Inflammatory macrophage treated with lipopolysaccharide for 4 hours (primary cell): Measurements from ENCODE around the gene ADGRV1.
"Not testable (repeated sequence)": the region's sequence is repeated elsewhere in the genome, so short reads cannot be mapped to it uniquely, and the experiment has no call there.

Source experiments
- DNase-seq: peaks from one replicate; pipeline ENCODE4 v3.0.0-alpha.2; 2020

ADGRV1 gene

GRCh38 chr5:90654215-90654614, 95.6 kb downstream of the ADGRV1 start:
- DNase-seq, result no peak

- no peak for DNase-seq
Observed at GRCh38 chr5:90655423-90655822, 96.8 kb downstream of the ADGRV1 start.

GRCh38 chr5:90657030-90657429, 98.4 kb downstream of the ADGRV1 start:
- DNase-seq, result no peak

GRCh38 chr5:90657788-90658187, 99.2 kb downstream of the ADGRV1 start:
- no peak for DNase-seq

- DNase-seq, result no peak
Observed at GRCh38 chr5:90658620-90659019, 100.0 kb downstream of the ADGRV1 start.

DNA sequence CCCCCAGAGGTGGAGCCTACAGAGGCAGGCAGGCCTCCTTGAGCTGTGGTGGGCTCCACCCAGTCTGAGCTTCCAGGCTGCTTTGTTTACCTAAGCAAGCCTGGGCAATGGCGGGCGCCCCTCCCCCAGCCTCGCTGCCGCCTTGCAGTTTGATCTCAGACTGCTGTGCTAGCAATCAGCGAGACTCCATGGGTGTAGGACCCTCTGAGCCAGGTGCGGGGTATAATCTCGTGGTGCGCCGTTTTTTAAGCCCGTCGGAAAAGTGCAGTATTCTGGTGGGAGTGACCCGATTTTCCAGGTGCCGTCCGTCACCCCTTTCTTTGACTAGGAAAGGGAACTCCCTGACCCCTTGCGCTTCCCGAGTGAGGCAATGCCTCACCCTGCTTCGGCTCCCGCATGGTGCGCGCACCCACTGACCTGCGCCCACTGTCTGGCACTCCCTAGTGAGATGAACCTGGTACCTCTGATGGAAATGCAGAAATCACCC, 109.5 kb downstream of the ADGRV1 start:
- DNase-seq, result not testable (repeated sequence)

- no peak for DNase-seq
Observed at GRCh38 chr5:90675222-90675621, 116.6 kb downstream of the ADGRV1 start.

- DNase-seq, result no peak
Observed at GRCh38 chr5:90680921-90681563, 122.4 kb downstream of the ADGRV1 start.

- no peak for DNase-seq
Observed at GRCh38 chr5:90682278-90682677, 123.7 kb downstream of the ADGRV1 start.

DNA sequence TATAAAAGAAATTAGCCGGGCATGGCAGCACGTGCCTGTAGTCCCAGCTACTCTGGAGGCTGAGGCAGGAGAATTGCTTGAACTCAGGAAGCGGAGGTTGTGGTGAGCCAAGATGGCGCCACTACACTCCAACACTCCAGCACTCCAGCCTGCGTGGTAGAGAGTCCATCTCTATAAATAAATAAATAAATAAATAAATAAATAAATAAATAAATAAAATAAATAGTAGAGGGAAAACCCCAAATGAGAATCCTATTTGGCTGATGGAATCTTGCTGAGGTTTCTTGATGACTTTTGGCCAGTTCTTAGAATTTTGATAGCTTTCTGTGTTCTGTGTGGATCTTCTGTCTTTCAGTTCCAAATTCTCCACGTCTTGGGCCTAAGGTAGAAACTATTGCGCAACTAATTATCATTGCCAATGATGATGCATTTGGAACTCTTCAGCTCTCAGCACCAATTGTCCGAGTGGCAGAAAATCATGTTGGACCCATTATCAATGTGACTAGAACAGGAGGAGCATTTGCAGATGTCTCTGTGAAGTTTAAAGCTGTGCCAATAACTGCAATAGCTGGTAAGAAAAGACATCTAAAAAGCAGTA, 126.9 kb downstream of the ADGRV1 start:
- DNase-seq, result no peak

GRCh38 chr5:90686363-90686762, 127.8 kb downstream of the ADGRV1 start:
- not testable (repeated sequence) for DNase-seq

DNA sequence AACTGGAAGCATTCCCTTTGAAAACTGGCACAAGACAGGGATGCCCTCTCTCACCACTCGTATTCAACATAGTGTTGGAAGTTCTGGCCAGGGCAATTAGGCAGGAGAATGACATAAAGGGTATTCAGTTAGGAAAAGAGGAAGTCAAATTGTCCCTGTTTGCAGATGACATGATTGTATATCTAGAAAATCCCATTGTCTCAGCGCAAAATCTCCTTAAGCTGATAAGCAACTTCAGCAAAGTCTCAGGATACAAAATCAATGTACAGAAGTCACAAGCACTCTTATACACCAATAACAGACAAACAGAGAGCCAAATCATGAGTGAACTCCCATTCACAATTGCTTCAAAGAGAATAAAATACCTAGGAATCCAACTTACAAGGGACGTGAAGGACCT, 128.9 kb downstream of the ADGRV1 start:
- not testable (repeated sequence) for DNase-seq

DNA sequence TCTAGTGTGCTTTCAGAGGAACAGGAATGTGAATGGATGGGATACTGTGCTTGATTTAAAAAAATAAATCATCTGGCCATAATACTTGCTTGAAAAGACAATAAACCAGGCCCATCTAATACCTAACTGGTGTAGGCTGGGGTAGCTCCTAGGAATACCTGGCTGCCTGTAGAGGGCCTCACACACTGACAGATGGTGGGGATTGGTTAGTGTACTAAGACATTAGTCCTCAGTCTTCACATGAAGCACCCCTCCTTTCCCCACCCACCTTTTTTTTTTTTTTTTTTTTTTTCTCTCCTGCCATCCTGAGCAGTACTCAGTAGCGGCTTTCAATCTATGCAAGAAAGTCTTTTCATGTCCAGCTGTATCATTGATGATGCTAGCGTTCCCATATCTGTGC, 130.5 kb downstream of the ADGRV1 start:
- no peak for DNase-seq

GRCh38 chr5:90690307-90690706, 131.7 kb downstream of the ADGRV1 start:
- peak; percentile 70 for DNase-seq

DNA sequence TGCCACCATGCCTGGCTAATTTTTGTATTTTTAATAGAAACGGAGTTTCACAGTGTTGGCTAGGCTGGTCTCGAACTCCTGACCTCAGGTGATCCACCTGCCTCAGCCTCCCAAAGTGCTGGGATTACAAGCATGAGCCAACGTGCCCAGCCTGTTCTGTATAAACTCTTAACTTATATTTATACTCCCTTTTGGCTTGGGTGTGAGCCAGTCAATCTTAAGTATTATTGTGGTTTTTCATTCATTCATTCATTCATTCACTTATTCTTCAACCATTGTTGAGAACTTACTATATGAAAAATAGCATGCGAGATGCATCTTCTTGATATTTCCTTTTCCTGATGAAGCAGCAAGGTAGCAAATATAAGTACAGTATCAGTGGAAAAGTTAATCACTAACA, 132.9 kb downstream of the ADGRV1 start:
- DNase-seq, result no peak

GRCh38 chr5:90696153-90696552, 137.6 kb downstream of the ADGRV1 start:
- peak; percentile 72 for DNase-seq

DNA sequence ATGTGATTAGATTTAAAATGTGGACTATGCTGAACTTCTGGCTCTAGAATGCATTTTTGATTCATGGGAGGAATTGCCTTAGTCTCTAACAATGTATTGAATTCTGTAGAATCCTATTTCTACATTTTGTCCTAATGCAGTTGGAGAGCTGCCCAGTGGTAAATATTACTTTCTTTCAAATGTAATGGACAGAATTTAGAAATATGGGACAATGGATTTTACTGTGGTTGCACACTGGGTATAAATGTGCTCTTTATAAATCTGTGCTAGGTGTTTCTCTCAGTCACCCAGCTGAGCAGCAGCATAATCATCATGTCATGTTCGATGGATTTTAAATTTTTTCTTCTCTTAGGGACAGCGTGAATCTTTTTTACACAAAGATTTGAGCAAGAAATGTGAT, 141.7 kb downstream of the ADGRV1 start:
- no peak for DNase-seq

DNA sequence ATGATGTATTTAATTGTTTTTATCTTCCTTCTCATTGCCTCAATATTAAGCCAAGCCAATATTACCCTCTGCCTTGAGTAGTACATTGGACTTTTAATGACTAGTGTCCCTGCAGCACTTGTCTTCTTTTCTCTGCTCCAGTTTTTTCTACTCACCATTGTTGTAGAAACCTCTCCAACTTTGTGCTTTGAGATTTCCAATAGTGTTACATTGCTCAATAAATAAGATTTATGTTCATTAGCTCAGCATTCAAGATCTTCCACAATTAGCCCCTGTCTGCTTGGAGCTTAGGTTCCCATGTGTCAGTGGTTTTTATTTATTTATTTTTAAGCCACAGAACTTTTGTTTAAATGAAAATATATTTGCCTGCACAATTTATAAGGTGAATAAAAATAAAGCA, 145.3 kb downstream of the ADGRV1 start:
- DNase-seq, result no peak

GRCh38 chr5:90707698-90708097, 149.1 kb downstream of the ADGRV1 start:
- no peak for DNase-seq

DNA sequence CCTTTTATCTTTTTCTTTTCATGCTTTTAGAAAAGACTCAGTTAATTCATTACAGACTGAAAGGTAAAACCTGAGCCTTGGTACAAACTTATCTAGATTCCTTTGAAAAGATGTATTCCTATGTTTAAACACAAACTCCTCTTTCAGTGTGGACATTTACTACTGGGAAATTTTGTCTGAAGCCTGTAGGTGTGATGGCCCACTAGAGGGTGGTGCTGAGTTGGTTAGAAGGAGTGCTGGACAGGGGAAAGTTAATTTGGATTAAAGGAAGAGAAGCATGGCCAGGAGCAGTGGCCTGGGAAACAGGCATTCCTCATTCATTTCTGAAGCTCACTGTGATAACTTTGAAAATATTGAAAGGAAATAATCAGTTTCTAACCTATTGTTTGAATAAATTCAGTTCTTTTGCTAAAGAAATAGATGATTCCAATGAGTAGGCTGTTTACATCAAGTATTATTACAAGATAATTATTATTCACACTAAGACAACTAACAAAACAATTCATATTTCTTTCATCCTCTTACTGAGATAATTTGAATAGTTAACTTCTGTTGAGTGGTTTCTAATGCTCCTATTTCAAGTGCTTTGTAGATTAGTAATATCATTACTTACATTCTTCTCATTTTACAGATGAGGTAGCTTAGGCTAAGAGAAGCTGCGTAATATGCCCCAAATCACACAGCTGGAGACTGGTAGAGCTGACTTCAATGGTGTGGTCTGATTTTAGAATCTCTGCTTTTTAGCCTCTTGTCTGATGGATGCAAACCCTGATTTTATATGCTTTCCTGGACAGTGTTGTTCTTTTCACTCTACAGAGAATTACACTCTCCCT, 150.9 kb downstream of the ADGRV1 start:
- DNase-seq, result peak; percentile 19

DNA sequence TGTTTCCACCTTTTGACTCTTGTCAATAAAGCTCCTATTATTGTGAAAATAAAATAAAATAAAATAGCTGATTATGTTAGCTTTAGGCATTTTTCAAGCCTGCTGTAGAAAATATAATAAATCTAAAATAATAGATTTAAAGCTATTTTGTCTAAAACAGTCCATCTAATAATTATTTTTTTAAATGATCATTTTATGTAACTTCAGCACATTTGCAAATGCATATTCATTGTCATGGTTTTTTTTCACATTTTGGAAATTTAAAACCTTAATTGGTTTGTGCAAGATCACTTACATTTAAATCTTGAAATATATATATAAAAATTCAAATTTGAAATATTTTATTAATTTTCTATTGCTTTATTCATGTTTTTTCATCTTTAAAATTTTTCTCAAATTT, 159.8 kb downstream of the ADGRV1 start:
- DNase-seq, result no peak

DNA sequence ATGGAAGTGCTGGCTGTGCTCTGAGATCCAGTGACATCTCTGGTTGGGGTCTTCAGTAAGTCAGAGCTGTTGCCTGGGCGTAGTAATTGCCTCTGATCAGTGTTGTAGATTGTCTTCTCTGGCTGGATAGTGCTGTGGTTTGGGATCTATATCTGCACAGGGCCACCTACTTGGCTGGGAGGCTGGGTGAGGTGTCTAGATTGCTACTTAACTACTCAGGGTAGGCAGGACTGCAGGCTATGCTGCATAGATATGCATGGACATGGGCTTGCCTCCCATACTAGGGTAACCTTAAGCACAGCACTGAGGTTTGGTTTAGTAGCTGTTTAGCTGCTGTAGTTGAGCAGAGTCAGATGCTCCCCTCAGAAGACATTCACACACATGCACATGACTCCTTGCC, 181.0 kb downstream of the ADGRV1 start:
- no peak for DNase-seq

DNA sequence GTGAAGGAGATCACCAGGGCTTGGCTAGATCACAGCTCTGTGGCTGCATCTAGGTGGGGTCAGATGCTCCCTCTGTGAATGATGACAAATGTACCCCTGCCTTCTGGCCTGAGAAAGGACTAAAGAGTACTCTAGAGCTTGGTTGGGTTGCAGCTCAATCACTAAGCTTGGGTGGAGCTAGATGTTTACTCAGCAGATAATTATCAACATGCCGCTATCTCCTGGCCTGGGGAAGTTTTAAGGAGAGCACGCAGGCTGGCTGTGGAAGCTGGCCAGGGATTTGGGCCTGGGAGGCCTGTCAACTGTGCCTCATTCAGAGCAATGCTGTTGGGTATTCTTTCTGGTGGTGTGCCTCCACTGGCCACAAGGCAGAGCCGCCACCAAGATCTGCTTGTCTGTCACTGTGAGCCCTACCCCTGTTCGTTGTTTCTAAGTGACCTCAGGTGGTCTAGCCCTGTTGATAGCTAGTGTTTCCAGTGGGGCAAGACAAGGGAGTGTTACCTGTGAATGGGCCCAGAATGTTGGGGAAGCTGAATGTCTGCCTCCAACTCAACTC, 181.7 kb downstream of the ADGRV1 start:
- no peak for DNase-seq
